Activated naive CD4-positive, alpha-beta T cell treated with anti-CD3 and anti-CD28 coated beads, Interleukin-2, amount 50 U/mL, for 24 hours (primary cell): ENCODE data around the gene WDR3.

Experiments used
- H3K27ac Mint-ChIP-seq: one replicate; pipeline ENCODE4 v1.8.0; 2021; ENCODE audit warnings: mild to moderate bottlenecking, mixed read lengths
- H3K27me3 Mint-ChIP-seq: one replicate; pipeline ENCODE4 v1.8.0; 2021; ENCODE audit warnings: mixed read lengths
- H3K36me3 Mint-ChIP-seq: one replicate; pipeline ENCODE4 v1.8.0; 2021; ENCODE audit warnings: mixed read lengths
- H3K4me1 Mint-ChIP-seq: one replicate; pipeline ENCODE4 v1.8.0; 2021; ENCODE audit warnings: mixed read lengths
- H3K4me3 Mint-ChIP-seq: one replicate; pipeline ENCODE4 v1.8.0; 2021; ENCODE audit warnings: mild to moderate bottlenecking, mixed read lengths
- H3K9me3 Mint-ChIP-seq: one replicate; pipeline ENCODE4 v1.8.0; 2021; ENCODE audit warnings: mixed read lengths

WDR3 gene

DNA sequence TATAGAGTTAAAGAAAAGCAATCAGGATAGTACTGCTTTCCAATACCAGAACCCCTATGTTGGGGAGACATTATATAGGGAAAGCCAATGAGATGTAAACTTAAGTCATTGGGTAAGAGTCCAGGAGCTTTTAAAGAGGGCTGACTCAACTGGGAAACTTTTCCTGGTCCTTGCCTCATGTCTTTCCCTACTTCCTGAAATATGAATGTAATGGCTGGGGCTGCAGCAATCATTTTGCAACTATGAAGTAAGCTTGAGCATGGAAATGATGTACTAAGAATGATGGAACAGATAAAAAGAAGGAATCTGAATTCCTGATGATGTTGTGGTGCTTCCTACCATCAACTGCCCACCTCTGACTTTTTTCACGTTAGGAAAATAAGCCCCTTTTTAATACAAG is 55.7 kb downstream of the WDR3 start:
- H3K36me3 Mint-ChIP-seq: no peaks in the 10 kb centered on the region
- H3K4me1 Mint-ChIP-seq: no peaks in the 10 kb centered on the region
- H3K27ac Mint-ChIP-seq: no peak overlapping the region
- peaks cover 18% of the 10 kb centered on the region for H3K27me3 Mint-ChIP-seq
- no peak overlapping the region for H3K4me3 Mint-ChIP-seq
- H3K9me3 Mint-ChIP-seq: no peaks in the 10 kb centered on the region

DNA sequence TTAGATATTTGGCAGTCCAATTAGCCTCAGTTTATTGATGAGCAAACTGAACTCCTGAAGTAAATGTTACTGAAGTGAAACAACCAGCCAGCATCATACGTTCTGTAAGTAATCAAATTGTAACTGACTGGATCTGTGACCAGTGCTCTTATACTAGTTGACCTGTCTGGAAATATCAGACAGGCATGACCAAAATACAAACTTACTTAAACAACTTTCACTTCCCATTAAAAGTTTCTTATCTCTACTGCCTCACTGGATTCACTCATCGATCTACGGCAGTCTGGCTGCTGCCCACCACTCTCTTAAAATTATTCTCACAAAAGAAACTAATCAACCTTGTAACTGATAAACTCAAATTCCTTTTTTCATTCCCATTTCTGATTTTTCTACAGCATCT is 56.4 kb downstream of the WDR3 start:
- Mint-ChIP-seq H3K4me3 (no peak overlapping the region), H3K27me3 (peaks cover 18% of the 10 kb centered on the region)

DNA sequence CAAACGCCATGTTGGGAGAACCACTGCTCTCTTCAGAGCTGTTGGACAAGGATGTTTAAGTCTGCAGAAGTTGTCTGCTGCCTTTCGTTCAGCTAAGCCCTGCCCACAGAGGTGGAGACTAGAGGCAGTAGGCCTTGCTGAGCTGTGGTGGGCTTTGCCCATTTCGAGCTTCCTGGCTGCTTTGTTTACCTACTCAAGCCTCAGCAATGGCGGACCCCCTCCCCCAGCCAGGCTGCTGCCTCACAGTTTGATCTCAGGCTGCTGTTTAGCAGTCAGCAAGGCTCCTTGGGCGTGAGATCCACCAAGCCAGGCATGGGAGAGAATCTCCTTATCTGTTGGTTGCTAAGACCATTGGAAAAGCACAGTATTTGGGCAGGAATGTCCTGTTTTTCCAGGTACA is 74.8 kb downstream of the WDR3 start:
- H3K36me3 Mint-ChIP-seq: no peaks in the 10 kb centered on the region
- H3K4me1 Mint-ChIP-seq: no peaks in the 10 kb centered on the region
- no peaks in the 10 kb centered on the region for H3K9me3 Mint-ChIP-seq
- H3K27me3 Mint-ChIP-seq: peaks cover 14% of the 10 kb centered on the region
- H3K4me3 Mint-ChIP-seq: no peak overlapping the region
- H3K27ac Mint-ChIP-seq: no peak overlapping the region

More for the DNA sequence above, 56.4 kb downstream of the WDR3 start:
- Mint-ChIP-seq H3K4me1 (no peaks in the 10 kb centered on the region), H3K36me3 (no peaks in the 10 kb centered on the region), H3K9me3 (no peaks in the 10 kb centered on the region), H3K27ac (no peak overlapping the region)

DNA sequence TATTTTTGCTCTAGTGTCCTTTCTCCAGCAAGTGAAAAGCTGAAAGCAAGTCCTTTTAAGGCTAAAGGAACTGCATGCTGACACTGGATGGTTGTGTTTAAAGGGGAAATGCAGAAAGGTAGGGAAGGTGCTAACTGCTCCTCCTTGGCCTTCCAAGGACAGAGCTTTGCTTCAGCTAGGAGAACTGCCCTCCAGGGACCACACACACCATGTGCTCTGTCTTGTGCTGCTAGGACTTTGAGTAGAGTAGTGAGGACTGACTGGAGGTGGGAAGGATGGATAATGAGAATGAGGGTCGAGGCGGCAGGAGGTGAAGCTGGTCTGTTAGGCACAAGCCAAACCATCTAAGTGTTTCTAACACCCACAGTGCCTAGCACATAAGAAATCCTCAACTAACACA is 77.9 kb downstream of the WDR3 start:
- H3K9me3 Mint-ChIP-seq: no peaks in the 10 kb centered on the region
- H3K36me3 Mint-ChIP-seq: no peaks in the 10 kb centered on the region
- H3K27me3 Mint-ChIP-seq: peaks cover 20% of the 10 kb centered on the region
- no peak overlapping the region for H3K4me3 Mint-ChIP-seq
- H3K27ac Mint-ChIP-seq: no peak overlapping the region
- H3K4me1 Mint-ChIP-seq: no peaks in the 10 kb centered on the region

DNA sequence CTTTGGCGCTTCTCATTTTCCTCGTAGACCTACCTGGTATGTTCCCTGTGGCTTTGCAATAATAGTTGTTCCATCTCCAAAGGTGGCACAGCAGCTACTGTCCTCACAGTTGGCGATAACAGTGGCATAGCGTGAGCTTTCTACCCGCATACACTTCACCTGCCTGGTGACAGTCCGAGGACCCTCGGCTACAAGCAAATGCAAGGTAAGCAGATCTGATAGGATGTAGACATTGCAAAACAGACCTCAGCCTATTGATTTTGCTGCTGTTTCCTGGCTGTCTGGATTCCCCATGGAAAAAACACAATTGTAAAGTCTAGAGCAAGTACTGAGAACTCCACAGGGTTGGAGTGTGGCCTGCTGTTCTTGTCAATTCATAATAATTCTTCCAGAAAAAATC is 78.5 kb downstream of the WDR3 start:
- Mint-ChIP-seq H3K9me3 (no peaks in the 10 kb centered on the region), H3K4me3 (no peak overlapping the region), H3K4me1 (no peaks in the 10 kb centered on the region), H3K27me3 (peaks cover 17% of the 10 kb centered on the region), H3K36me3 (no peaks in the 10 kb centered on the region), H3K27ac (no peak overlapping the region)

DNA sequence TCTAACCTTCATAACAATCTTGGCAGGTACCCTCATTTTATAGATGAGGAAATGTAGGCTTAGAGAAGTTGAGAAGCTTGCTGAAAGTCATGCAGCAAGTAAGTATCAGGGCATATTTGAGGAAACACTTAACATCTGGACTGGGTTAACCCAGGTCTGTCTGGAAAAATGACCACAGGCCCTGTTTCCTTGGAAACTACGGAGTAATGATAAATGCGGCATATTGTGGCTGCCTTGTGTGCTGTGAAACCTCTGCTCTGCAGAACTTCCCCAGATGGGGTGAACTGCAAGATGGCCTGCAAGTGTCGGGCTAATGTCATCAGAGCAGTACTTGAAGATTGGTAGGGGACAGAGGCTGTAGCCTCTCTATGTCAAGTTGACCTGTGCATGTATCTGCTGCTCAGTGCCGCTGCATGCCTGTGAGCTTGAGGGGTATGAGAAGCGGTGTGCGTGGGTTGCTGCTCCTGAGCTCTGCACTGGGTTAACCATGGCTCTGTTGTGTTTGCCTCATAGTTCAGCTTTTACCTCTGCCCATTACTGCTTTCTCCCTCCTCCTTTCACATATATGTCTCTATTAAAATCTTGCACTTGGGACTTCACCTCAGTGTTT is 83.1 kb downstream of the WDR3 start:
- no peak overlapping the region for H3K4me3 Mint-ChIP-seq
- H3K27ac Mint-ChIP-seq: no peak overlapping the region
- H3K4me1 Mint-ChIP-seq: no peaks in the 10 kb centered on the region
- no peaks in the 10 kb centered on the region for H3K36me3 Mint-ChIP-seq
- H3K9me3 Mint-ChIP-seq: no peaks in the 10 kb centered on the region
- peaks cover 13% of the 10 kb centered on the region for H3K27me3 Mint-ChIP-seq

DNA sequence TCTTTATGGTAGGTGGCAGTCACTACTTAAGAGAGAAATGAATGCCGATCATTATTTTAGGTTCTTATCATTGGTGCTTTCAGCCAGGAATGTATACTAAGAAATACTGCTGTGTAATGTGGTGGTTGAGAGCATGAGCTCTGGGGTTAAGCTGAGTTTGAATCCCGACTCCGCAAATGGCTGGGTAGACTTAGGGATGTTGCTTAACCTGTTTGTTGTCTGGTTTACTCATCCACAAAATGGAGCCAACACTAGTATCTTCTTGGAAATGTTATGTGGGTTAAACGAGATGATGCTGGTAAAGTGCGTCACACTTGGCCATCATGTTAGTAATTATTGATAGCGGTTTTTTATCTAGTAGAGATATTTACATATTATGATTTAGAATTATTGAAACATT is 83.8 kb downstream of the WDR3 start:
- H3K27me3 Mint-ChIP-seq: peaks cover 15% of the 10 kb centered on the region
- H3K4me1 Mint-ChIP-seq: no peaks in the 10 kb centered on the region
- no peaks in the 10 kb centered on the region for H3K36me3 Mint-ChIP-seq
- no peak overlapping the region for H3K4me3 Mint-ChIP-seq
- no peaks in the 10 kb centered on the region for H3K9me3 Mint-ChIP-seq
- H3K27ac Mint-ChIP-seq: no peak overlapping the region

DNA sequence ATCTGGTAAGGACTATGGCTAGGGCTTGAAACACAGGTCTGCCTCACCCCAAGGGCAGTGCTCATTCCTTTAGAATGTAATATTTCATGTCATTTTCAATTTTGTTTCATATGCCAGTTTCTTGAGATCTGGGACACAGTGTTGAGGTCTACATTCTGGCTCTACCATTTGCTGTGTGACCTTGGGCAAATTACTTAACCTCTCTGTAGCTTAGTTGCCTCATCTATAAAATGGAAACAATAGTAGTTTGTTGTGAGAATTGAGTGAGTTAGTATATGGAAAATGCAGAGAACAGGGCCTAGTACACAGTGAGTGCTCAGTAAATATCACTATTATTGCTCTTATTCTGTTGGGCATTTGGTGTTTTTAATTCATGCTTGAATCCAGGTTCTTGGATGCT is 84.4 kb downstream of the WDR3 start:
- Mint-ChIP-seq H3K36me3 (no peaks in the 10 kb centered on the region), H3K4me1 (no peaks in the 10 kb centered on the region), H3K4me3 (no peak overlapping the region), H3K27me3 (peaks cover 16% of the 10 kb centered on the region), H3K27ac (no peak overlapping the region), H3K9me3 (no peaks in the 10 kb centered on the region)
